GM12873 (cell line): ENCODE results near the gene RPS27L.

Source experiments
- TF ChIP-seq, protein P1 (sequence below): IDR thresholded peaks from 2 replicates; pipeline ENCODE4 v1.5.1; 2012; ENCODE audit warnings: low read depth, mild to moderate bottlenecking, moderate library complexity, low read length, control low read depth; ENCODE audit not compliant: insufficient read depth; ENCODE audit errors: missing control alignments

Gene RPS27L

DNA sequence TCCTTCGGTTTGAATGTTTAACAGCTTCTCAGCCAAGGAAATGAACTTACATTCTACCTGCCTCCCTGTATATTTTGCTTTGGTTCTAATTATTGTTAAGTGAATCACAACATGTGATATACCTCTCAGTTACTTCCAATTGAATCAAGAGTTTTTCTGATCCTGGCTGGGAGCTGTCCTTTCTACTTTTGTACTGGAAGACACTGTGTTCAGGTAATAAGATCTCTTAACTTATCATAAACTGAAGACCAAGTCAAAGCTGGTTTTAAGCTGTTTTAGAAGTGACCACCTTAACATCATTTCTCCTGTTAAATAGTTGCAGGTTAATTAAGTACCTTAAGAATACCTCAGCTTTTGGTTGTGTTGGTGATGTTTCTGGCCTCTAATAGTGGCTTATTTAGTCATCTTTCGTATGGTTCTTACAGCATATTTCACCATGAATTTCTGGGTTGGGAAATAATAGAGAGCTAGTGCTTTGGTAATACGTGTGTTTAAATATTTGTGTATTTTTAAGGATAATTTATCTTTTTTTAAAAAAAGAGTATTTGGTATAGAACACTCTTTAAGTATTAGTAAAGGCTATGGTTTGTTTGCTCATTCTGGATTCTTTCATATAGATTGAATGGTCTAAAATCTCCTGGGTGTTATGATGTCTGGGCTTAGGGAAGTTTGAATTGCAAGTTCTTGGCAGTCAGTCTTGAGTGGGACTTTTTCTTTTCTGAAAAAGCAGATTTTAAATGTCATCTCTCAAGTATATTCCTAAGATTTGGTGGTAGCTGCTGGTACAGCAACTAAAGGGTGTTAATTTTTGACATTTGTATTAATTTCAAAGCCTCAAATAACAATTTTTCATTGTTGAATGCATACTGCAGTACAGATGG is 33.7 kb upstream of the RPS27L start:
- TF ChIP-seq, protein P1, sequence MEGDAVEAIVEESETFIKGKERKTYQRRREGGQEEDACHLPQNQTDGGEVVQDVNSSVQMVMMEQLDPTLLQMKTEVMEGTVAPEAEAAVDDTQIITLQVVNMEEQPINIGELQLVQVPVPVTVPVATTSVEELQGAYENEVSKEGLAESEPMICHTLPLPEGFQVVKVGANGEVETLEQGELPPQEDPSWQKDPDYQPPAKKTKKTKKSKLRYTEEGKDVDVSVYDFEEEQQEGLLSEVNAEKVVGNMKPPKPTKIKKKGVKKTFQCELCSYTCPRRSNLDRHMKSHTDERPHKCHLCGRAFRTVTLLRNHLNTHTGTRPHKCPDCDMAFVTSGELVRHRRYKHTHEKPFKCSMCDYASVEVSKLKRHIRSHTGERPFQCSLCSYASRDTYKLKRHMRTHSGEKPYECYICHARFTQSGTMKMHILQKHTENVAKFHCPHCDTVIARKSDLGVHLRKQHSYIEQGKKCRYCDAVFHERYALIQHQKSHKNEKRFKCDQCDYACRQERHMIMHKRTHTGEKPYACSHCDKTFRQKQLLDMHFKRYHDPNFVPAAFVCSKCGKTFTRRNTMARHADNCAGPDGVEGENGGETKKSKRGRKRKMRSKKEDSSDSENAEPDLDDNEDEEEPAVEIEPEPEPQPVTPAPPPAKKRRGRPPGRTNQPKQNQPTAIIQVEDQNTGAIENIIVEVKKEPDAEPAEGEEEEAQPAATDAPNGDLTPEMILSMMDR, result no peak

GRCh38 chr15:63189941-63190768 is 32.9 kb upstream of the RPS27L start:
- TF ChIP-seq, protein P1, result no peak

DNA sequence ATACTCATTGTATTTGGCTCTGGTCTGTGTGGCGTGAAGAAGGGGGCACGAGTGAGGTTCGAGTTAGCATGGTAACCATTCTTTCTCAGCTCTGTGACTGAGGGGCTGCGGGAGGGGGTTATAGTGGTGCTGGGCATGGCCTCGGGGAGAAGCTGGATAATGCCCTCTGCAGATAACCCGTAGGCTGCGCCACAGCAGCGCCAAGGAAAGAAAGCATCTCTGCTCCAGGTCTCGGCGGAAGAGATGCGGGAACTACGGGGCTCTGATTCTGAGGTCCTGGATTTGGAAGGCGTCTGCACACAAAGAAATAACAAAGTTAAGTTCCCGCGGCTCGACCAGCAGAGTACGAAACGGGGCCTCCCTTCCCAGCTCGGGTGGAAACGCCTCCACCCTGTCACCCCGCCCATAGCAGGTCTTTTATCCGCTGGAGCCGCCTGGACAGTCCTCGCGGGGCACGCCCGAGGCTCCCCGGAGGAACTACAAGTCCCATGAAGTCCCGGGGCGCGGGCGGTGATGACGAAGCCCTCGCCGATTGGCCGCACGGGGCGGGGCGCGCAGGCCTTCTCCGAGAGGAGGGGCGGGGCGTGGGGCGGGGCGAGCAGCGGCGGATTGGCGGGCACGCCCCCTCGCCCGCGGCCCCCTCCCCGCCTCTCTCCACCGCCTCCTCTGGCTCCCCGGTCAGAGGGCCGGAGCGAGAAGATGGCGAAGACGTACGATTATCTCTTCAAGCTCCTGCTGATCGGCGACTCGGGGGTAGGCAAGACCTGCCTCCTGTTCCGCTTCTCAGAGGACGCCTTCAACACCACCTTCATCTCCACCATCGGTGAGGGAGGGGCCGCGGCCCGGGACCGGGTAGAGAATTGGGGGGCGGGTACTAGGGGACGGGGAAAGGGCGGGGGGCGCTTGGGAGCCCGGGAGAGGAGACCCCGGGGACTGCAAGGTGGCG is 31.9 kb upstream of the RPS27L start, which contains the start of gene RAB8B:
RAB8B (plus strand) TSS at position 681 of the 946 bp plus-strand sequence; CDS start at position 700, 19 bp downstream.
- TF ChIP-seq, protein P1, result no peak

DNA sequence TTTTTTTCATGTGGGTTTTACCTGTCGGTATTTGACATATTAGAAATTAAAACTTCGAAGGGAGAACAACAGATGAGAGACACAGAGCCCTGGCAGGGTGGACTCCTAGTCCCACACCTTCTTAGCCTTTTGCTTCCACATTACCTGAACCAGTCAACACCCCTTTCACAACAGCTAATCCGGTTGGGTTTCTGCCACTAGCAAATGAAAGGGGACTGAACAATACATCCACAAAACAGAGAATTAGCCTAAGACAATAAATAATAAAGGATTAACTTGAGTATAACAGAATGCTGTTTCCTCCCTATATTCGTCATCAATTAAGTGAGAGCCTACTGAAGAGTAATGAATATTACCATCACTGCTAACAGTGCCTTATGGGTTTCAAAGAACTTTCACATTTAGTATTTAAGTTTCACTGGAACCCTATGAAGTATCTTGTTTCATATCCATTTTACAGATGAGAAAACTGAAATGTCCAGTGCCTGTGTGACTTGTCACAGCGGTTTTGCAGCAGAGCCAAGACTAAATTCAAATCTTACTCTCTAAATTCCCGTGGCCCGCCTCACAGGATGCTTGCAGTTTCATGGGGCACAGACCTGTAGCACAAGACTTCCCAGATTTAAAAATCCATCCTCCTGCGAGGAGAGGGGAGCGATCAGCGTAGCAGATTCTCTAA is 31.1 kb upstream of the RPS27L start:
- TF ChIP-seq, protein P1, result no peak

GRCh38 chr15:63187589-63188226 is 30.4 kb upstream of the RPS27L start:
- TF ChIP-seq, protein P1, result no peak

DNA sequence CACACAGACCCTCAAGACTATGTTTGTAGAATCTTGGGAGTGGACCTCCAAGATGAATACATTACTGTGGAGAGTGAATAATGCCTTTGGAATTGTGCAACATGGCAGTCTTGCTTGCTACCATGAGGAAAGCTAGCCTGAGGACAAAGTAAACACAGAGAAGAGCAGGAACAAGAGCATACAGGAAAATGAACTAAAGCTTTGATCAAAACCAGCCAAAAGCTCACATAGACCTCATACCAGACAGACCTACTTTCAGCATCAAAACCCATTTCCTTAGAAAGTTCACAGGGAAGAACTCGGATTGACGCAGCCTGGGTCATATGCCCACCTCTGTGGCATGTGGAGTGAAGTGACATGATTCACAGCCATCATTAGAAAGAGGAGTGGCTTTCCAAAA is 28.8 kb upstream of the RPS27L start:
- TF ChIP-seq, protein P1, result no peak
